ENCODE results near the gene KLHL7.

- TF ChIP-seq EZH2 (IDR thresholded peaks at IDR 0.05; ENCODE audit: borderline replicate concordance, low read length) (no peak), CTCF (conservative IDR thresholded peaks at IDR 0.05 in 1 of 2, IDR thresholded peaks at IDR 0.05 in 1 of 2; ENCODE audit: extremely low read depth in 1 of 2, insufficient read depth in 1 of 2, low read depth in 1 of 2, low read length in 2 of 2) (no peak)
Measured at GRCh38 chr7:23105086-23105643, 420 bp upstream of the KLHL7 start.
